NCI-H1436 (cell line): ENCODE results near the gene HK3.

Source experiments
- DNase-seq: peaks from one replicate; lab custom pipeline; 2025; lab: John Stamatoyannopoulos, UW

The HK3 gene

DNA sequence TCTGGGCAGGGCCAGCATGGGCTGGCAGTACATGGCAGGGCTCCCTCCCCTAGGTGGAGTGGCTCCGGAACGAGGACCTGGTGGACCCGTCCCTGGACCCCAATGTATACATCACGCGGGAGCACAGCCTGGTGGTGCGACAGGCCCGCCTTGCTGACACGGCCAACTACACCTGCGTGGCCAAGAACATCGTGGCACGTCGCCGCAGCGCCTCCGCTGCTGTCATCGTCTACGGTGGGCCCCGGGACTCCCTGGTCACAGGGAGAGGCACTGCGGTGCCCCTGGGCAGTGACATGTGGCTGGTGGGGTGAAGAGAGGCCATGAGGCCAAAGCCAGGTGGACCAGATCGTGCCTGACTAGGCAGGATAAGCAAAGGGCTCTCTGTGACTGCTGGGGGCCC lies 30.4 kb downstream of the HK3 start:
- DNase-seq, result no peak

DNA sequence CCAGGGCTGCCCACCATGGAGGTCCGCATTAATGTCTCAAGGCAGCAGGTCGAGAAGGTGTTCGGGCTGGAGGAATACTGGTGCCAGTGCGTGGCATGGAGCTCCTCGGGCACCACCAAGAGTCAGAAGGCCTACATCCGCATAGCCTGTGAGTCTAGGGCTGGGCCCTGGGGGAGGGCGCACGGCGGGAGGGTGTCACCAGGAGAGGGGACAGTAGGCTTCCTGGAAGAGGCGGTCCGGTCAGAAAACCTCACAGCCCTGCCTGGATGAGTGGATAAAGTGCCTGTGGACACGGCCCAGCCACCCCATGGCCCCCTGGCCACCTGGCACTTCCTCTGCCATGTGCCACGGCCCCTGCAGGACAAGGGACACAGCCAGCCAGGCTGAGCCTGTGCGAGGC lies 31.0 kb downstream of the HK3 start:
- no peak for DNase-seq

DNA sequence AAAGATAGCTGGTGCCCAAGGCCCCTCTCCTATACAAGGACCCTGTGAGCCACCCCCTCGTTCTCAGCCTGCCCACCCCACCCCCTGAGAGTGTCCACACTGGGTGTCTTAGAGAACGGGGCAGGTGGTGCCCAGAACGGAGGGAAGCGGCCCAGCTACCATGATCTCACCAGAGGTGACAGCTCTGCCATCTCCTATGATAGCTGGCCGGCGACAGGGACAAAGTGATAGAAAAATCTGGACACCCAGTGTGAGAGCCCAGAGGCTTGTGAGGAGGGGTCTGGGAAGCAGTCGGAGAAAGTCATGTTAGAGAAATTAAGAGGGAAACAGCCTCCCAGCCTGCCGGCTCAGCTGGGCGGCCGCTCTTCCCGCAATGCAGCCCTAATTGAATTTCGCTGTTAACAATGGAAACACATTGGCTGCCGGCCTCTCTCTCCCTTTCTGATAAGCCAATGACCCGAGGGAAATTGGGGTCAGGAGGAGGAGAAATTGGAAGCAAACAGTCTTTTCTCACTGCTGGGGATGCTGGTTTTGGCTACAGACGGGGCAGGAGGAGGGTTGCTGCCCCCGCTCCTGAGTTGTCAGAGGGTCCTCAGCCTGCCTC lies 32.3 kb downstream of the HK3 start:
- no peak for DNase-seq

DNA sequence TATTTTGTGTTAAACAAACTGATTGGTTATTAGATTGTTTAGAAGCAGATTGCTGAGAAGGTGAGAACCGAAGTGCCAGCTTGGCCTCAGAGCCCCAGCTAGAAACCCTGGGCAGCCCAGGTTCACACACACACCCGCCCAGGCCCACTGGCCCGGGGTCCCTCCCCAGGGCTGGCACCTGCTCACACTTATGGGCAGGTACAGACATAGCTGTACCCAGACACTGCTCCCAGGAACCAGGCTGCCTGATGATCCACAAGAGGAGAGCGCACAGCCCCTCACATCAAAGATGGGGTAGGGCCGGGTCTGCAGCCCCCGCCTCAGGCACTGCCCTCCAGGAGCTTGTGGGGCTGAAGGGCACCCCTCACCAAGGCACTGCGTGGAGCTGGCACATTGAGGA lies 33.2 kb downstream of the HK3 start:
- no peak for DNase-seq

DNA sequence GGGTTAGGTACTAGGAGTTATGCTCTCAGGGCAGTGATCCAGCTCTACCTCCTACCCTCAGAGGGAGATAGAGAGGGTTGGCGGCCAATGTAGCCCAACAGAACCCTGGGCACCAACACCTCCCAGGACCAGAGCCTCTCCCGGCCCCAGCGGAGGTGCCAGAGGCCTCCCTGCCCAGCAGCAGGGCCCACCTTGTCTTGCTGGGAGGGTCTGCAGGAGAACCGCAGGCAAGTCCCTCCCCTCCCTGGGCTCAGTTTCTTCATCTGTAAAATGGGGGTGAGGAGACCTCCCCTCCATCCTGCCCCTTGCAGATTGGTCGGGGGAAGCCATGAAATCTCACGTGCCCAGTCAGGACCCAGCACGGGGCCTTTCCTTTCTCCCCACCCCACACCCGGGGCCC lies 34.4 kb downstream of the HK3 start:
- DNase-seq, result no peak

DNA sequence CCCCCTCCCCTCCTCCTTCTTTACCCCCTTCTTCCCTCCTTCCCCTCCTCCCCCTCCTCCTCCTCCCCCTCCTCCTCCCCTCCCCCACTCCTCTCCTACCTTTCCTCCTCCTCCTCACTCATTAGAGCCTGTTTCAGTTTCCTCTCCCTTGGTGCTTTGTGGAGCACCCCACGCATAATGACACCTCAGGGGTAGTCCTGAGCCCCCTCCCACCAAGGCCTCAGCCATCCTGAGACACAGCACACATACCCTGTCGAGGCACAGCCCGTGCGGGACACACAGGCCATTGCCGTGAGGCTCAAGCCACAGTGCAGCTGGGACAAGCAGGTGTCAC lies 35.4 kb downstream of the HK3 start:
- DNase-seq, result no peak

DNA sequence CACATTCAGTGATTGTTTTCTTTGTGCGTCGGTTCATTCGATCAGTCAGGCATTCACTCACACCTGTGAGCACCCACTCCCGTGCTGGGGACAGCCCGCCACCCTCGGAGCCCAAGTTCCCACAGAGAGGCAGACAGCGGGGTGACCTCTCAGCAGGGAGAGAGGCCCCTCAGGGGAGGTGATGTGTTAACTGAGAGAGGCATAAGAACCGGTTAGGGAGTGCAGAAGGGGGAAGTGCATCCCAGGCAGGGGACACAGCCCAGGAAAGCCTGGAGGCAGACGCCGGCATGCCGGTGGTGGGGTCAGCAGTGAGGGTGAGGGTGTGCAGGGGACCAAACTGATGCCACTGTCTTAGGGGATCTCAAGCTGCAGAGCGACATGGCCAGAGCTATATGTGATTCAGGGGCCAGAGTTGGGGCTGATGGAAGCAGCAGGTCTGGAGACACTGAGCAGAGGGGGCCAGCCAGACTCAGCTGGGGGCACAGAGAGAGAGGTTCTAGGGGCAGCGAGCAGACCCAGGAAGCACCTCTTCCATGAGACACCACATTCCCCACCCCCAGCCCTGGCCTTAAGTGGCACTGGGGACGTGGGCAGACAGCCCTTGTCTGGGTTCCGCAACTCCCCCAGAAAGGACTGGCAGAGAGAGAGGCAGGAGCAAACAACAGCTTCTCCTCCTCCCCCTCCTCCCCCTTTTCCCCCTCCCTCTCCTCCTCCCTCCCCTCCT lies 35.9 kb downstream of the HK3 start:
- DNase-seq, result no peak

DNA sequence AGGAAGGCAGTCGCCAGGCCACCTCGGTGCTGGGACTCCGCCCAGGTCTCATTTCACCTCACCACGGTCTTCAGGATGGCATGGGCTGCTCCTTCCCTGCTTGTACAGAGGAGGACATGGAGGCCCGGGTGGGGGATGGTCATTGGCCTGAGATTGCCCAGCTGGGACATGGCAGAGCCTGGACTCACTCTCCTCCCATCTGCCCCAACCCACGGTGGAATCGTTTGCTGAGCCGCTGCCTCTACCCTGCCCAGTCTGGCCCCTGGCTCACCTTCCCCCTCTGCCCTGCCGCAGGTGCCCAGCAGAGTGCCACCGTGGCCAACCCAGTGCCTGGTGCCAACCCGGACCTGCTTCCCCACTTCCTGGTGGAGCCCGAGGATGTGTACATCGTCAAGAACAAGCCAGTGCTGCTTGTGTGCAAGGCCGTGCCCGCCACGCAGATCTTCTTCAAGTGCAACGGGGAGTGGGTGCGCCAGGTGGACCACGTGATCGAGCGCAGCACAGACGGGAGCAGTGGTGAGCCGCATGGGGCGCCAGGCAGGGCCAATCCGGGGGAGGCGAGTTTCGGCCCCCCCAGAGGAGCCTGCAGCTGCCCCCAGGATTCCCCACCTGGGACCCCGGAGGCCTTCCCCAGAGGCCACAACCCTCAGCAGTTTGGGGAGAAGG lies 36.7 kb downstream of the HK3 start:
- no peak for DNase-seq

DNA sequence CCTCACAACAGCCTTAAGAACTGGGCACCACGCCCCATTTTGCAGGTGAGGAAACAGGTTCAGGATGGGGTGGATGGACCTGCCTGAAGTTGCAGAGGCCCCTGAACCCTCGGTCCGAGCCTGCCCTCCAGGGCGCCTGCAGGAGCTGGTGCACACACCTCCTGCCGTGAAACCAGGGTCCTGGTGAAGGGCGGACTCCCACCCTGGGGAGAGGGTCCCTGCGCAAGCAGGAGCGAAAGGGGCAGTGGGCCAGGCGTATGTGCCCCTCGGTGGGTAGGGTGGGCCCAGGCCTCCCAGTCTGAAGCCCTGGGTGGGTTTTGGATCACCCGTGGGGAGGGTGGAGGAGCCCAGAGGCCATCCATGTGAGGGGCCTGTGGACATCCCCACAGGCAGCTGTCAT lies 37.9 kb downstream of the HK3 start:
- no peak for DNase-seq

DNA sequence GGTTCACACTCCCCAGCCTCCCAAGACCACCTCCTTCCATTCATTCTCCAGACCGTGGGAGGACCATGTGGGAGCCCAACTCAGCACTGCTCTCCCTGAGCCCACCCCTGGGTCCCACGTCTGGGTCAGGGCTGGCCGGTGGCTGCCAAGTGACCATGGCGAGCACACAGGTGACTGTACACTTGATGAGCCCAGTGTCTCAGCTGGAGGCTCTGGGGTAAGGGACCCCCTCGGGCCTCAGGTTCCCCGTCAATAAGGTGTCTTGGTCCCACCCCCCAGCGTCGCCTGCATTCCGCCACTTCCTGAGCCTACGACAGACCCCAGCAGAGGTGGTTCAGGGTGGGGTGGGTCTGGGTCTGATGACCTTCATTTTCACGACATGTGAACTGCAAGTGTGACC lies 38.8 kb downstream of the HK3 start:
- DNase-seq, result no peak

DNA sequence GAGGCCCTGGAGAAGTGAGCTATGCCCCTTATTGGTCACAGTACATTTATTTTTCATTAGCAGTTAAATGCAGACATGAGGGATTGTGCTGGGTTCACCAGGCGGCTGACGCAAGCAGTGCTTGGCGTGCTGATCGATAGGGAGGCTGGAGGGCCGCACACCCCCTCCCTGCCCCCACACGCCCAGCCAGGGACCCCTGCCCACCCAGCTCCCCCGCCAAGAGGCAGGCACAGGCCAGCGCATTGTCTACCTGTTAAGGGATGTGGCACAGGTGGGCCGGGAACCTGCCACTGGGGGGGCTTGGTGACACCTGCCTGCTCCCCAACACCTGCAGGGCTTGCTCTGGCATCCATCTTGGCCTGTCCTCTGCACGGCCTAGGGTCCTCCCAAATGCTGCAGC lies 39.2 kb downstream of the HK3 start:
- no peak for DNase-seq

DNA sequence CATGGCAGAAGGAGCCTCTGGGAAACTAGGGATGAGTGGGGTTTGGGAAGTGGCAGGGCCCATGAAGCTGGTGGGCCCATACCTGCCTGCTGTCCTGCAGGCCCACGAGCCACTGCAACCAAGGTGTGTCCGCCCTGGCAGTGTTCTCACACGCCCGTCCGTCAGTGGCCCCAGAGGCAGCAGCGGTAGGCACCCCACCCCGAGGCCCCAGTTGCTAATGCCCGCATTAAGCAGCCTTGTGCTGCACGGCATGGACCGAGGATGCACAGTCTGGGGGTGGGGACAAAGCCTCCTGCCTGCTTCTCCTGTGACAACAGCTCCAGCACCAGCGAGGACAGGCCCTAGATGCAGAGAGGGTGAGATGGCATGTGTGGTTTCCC lies 41.3 kb downstream of the HK3 start:
- DNase-seq, result no peak

DNA sequence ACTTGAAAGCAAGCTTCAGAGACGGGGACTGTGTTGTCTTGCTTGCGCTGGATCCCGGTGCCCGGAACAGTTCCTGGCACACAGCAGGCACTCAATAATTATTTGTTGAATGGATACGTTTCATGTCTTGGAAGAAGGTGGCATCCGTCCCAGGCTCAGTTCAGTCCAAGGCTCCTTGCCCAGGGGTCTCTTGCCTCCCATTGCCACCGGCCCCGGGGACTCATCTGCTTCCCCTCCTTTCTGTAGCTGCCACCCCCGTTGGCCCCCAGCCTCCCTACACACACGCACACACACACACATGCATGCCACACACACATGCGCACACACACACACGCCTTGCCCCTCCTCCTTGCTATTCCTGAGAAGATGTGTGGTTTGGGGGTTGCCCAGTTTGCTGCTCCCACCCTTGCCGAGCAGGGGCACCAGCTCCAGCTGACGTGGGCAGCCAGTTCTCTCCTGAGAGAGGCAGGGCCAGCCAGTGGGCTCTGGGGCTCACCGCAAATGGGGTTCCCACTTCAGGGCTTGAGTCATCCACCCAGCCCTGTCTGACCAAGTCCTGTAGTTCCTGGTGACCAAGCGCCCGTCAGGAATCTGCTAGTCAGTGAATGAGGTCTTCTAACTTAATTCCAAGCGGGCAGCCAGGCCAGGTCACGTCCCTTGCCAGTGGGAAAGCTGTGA lies 41.8 kb downstream of the HK3 start:
- DNase-seq, result no peak

DNA sequence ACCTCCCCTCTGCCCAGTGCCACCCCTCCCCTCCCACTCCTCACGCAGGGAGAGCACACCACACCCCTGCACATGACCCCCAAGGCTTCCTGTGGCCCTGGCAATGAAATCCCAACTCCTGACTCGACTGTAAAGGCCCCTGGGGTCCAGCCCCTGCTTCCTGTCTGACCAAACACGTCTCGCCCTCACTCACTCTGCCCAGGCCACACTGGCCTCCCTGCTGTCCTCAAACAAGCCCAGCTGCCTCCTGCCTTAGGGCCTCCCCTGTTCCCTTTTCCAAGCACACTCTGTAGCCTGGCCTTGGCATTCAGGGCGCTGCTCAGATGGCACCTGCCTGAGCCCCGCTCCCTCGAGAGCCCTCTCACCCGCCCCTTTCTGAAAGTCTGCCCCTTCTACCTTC lies 42.4 kb downstream of the HK3 start:
- no peak for DNase-seq

DNA sequence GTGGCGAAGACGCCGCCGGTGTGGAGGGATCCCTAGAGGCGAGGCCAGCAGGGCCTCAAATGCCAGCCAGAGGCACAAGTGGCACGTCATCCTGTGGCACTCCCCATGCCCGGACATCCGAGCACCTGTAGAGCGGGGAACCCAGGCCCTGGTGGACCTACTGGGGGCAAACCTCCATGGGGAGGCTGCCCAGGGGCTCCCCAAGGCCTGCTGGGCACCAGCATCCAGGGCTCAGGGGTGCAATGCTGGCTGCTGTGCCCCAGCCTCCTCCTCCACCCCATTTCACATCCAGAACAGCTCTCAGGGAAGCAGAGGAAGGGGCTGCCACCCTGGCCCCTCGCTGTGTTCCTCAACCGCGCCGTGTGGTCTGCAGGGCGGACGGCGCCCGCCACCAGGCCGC lies 43.5 kb downstream of the HK3 start:
- DNase-seq, result no peak

DNA sequence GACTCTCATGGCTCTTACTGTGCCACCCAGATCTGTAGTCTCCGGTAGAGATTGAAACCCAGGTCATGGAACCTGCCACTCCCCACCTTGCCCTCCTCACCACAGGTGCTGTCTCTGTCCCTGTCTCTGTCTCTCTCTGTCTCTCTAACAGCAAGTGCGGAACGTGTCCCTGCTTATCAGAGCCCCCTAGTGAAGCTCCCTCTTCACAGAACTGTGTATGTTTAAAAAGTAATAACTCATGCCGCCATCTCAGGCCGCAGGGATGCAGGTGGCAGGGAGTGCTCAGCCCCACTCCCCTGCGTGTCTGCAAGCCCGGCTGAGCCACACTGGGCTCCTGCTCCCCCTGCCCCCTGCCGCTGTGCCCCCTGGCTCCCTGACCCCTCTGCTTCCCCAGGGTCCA lies 45.0 kb downstream of the HK3 start:
- DNase-seq, result no peak

DNA sequence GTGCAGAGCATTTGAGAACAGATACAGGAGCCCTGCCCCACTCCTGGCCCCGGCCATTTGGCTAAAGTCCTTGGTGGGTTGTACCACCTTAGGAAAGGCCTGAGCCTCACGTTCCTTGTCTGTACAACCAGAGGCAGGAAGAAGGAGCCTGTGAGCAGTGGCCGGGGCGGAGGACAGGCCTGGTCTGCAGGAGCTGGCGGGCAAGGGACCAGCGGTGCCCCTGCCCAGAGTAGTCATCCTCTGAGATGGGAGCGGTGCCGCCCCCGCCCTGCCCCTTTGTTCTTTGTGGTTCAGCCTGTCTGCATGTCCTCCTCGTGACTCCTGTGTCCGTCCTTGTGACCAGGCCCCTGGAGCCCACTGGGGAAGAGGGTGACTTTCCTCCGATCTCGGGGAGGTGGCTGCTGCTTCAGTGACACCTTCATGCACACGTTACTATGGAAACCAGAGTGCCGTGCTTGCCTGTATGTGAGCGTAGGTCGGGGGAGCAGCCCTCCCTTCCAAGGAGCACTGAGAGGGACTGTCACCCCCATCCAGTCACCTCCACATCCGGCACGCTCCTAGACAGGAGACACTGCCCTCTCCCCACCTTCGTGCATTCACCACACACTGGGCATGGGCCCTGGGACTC lies 45.9 kb downstream of the HK3 start:
- no peak for DNase-seq

DNA sequence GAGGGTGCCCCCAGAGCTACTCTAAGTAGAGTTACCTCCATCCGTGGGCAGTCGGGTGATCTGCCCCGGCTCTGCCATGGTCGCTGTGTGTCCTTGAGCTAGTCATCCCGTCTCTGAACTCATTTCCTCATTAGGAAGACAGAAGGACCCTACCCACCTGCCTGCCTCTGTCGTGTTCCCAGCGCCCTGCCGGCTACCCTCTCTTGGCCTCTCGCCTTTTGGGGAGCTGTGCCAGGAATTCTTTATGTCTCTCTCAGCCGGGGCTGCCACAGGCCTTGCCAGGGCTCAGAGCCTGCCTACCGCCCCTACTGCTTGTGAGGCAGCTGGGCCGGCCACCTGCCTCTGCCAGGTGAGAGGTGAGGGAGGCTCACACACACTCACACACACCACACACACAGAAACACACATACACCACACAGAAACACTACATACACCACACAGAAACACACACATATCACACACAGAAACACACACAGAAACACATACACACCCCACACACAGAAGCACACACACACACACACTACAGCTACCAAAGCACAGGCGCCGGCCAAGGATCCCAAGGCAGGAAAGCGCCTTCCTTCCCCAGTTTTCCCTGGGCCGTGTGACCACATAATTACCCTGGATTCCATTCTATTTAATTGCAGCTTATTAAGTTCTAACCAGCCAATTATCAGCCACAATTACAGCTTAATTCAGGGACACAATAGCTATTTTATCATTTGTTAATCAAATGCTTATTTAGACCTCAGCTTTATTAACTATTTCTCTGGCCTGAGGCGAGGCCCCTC lies 47.1 kb downstream of the HK3 start:
- no peak for DNase-seq

DNA sequence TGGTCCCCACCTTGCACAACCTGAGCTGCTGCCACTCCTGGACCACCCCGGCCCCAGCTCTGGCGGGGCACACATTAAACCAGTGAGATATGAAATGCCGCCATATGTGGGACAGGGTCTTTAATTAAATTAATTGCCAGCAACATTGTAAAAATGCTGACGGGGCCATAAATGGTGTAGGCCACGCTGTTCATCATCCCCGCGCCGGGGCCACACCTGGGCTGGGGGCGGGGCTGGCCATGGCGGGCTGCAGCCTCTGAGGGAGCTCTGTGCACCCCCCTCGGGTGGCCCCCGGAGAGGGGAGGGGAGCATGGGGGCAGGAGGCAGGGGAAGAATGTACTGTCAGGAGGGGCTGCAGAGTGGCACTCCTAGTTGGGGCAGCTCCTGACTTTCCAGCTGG lies 47.8 kb downstream of the HK3 start:
- no peak for DNase-seq

DNA sequence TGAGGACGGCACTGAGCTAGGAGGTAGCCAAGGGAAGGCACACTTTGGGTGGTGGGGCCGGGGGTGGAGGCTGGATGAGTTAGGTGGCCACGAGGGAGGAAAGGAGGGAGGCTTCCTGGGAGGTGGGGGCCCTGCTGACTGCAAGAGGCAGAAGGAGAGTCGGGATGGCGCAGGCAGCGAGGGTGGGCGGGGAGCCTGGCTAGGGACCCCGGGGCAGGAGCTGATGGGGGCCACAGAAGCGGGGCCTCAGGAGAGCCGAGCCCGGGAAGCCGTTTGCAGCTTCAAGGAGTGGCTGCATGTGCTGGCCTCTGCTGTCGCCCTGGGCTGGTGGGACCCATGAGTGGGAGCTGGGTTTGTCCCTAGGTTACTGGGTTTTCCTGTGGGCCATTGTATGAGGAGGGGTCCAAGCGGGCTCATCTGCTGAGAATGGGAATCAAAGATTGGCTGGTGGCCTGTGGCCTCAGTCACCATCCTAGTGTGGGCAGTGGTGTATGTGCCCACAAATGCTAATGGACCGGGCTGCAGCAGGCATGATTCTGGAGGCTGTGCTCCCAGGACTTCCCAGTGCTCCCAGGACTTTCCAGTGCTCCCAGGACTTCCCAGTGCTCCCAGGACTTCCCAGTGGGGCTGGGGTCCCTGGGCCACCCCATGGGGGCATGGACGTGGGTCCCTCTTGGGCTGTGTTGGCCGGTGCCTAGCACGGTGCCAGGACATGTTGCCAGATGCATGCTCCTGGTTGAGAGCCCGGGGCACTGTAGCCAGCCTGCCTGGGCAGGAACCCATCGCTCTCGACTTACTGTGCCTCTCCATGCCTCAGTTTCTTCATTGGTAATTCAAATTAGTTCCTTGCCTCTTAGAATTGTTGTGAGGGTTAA lies 48.5 kb downstream of the HK3 start:
- DNase-seq, result no peak

DNA sequence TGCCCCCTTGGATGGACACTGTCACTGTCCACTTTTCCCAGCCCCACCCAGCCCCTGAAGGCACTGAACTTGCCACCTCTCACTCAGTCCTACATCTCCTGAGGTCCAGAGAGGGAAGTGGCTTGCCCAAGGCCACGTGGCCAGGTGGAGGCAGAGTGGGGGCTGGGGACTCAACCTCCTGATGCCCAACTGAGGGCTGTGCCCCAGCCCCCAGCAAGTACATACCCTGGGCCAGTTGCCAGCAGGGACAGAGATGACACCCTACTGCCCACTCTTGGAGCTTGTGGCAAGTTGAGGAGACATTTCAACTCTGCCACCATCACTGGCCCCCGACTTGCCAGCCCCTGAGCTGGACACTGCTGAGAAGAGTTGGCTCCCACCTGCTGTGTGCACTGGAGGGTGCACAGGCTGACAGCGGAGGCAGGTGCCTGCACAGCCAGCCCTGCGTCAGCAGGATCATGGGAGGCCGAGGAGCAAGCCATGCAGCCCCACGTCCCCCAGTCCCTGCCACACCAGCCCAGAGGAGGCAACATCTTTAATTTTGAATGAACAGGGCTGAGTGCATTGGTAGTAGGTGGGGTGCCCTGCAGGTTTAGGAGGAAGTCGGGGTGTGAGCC lies 49.4 kb downstream of the HK3 start:
- DNase-seq, result no peak
